H9 (cell line): ENCODE data around the gene MAML3. TPM values are rescaled to one million over a fixed set of nuclear protein-coding genes. Genes with fewer than 3 reads are reported as not detected.

ENCODE experiments used
- DNase-seq: peaks from one replicate; pipeline ENCODE4 v3.0.0-alpha.2; 2017
- H2AFZ ChIP-seq: one replicate; pipeline ENCODE4 v1.6.1; 2013; ENCODE audit warnings: mild to moderate bottlenecking, low read length, control low read depth, moderate library complexity
- H2AK5ac ChIP-seq: 2 replicates; pipeline ENCODE4 v1.6.1; 2013; ENCODE audit warnings: low read length, control low read depth, mixed read lengths; ENCODE audit not compliant: insufficient read length
- H2BK120ac ChIP-seq: one replicate; pipeline ENCODE4 v1.6.1; 2013; ENCODE audit warnings: low read depth, mild to moderate bottlenecking, low read length, control low read depth, inconsistent platforms; ENCODE audit not compliant: poor library complexity, severe bottlenecking
- H2BK12ac ChIP-seq: 2 replicates; pipeline ENCODE4 v1.6.1; 2013; ENCODE audit warnings: low read length, control low read depth, mixed read lengths, low read depth; ENCODE audit not compliant: insufficient read length
- H2BK15ac ChIP-seq: 2 replicates; pipeline ENCODE4 v1.6.1; 2013; ENCODE audit warnings: low read depth, low read length, control low read depth
- H2BK20ac ChIP-seq: one replicate; pipeline ENCODE4 v1.6.1; 2013; ENCODE audit warnings: low read depth, mild to moderate bottlenecking, low read length, control low read depth, inconsistent platforms; ENCODE audit not compliant: poor library complexity, severe bottlenecking
- H2BK5ac ChIP-seq: 2 replicates; pipeline ENCODE4 v1.6.1; 2013; ENCODE audit warnings: low read length, control low read depth, mixed read lengths; ENCODE audit not compliant: insufficient read length
- H3K14ac ChIP-seq: 2 replicates; pipeline ENCODE4 v1.6.1; 2013; ENCODE audit warnings: low read length, control low read depth; ENCODE audit not compliant: insufficient read depth
- H3K18ac ChIP-seq: 2 replicates; pipeline ENCODE4 v1.6.1; 2013; ENCODE audit warnings: low read depth, mild to moderate bottlenecking, mixed read lengths, low read length, control low read depth; ENCODE audit not compliant: insufficient read length
- H3K23ac ChIP-seq: 2 replicates; pipeline ENCODE4 v1.6.1; 2013; ENCODE audit warnings: low read length, control low read depth, mixed read lengths, low read depth; ENCODE audit not compliant: insufficient read length
- H3K23me2 ChIP-seq: 2 replicates; pipeline ENCODE4 v1.6.1; 2013; ENCODE audit warnings: low read depth, mild to moderate bottlenecking, mixed read lengths, low read length, control low read depth; ENCODE audit not compliant: insufficient read length, poor library complexity, severe bottlenecking
- H3K27ac ChIP-seq: 2 replicates; pipeline ENCODE4 v1.5.1; 2013; ENCODE audit warnings: low read length, control low read depth, mixed read lengths, low read depth; ENCODE audit not compliant: insufficient read length
- H3K27me3 ChIP-seq: 2 replicates; pipeline ENCODE4 v1.6.1; 2013; ENCODE audit warnings: low read length, control low read depth, inconsistent platforms; ENCODE audit not compliant: insufficient read depth
- H3K4ac ChIP-seq: 2 replicates; pipeline ENCODE4 v1.6.1; 2013; ENCODE audit warnings: low read depth, mild to moderate bottlenecking, control low read depth, inconsistent platforms, low read length, moderate library complexity
- H3K4me1 ChIP-seq: 2 replicates; pipeline ENCODE4 v1.6.1; 2013; ENCODE audit warnings: low read length, control low read depth, inconsistent platforms; ENCODE audit not compliant: insufficient read depth
- H3K4me2 ChIP-seq: 2 replicates; pipeline ENCODE4 v1.6.1; 2013; ENCODE audit warnings: low read length, control low read depth, mixed read lengths; ENCODE audit not compliant: insufficient read length, insufficient read depth
- H3K56ac ChIP-seq: 2 replicates; pipeline ENCODE4 v1.6.1; 2013; ENCODE audit warnings: low read depth, mild to moderate bottlenecking, mixed read lengths, low read length, control low read depth; ENCODE audit not compliant: insufficient read length
- H3K79me1 ChIP-seq: 2 replicates; pipeline ENCODE4 v1.6.1; 2013; ENCODE audit warnings: low read depth, mild to moderate bottlenecking, moderate library complexity, low read length, control low read depth, inconsistent platforms; ENCODE audit not compliant: insufficient read depth, poor library complexity, severe bottlenecking
- H3K79me2 ChIP-seq: 2 replicates; pipeline ENCODE4 v1.6.1; 2013; ENCODE audit warnings: low read length, control low read depth, inconsistent platforms; ENCODE audit not compliant: insufficient read depth
- H3K9ac ChIP-seq: 2 replicates; pipeline ENCODE4 v1.6.1; 2013; ENCODE audit warnings: low read length, control low read depth, mixed read lengths; ENCODE audit not compliant: insufficient read length; ENCODE audit errors: extremely low read depth
- H3K9me3 ChIP-seq: one replicate; pipeline ENCODE4 v1.6.1; 2013; ENCODE audit warnings: low read depth, low read length, inconsistent platforms; ENCODE audit not compliant: control insufficient read depth
- H3T11ph ChIP-seq: one replicate; pipeline ENCODE4 v1.6.1; 2013; ENCODE audit warnings: mild to moderate bottlenecking, low read length, control low read depth, inconsistent platforms
- H4K20me1 ChIP-seq: one replicate; pipeline ENCODE4 v1.6.1; 2013; ENCODE audit not compliant: control insufficient read depth, insufficient read length, insufficient read depth
- H4K5ac ChIP-seq: 2 replicates; pipeline ENCODE4 v1.6.1; 2013; ENCODE audit warnings: low read depth, mild to moderate bottlenecking, mixed read lengths, low read length, control low read depth; ENCODE audit not compliant: insufficient read length
- H4K8ac ChIP-seq: replicated peaks from 2 replicates; pipeline ENCODE4 v1.6.1; 2013; ENCODE audit warnings: low read length, control low read depth, mixed read lengths, low read depth; ENCODE audit not compliant: insufficient read length
- H4K91ac ChIP-seq: 2 replicates; pipeline ENCODE4 v1.6.1; 2013; ENCODE audit warnings: low read depth, mild to moderate bottlenecking, moderate library complexity, mixed read lengths, low read length, control low read depth; ENCODE audit not compliant: insufficient read length
- H3K27ac Mint-ChIP-seq, 3 experiments: 2 replicates in 2 of 3; 3 replicates in 1 of 3; pipeline ENCODE4 v1.8.0; 2020 to 2021; ENCODE audit warnings: mixed read lengths in 3 of 3, mild to moderate bottlenecking in 1 of 3, moderate library complexity in 1 of 3
- H3K27me3 Mint-ChIP-seq: 2 replicates; pipeline ENCODE4 v1.8.0; 2021; ENCODE audit warnings: low read depth, mild to moderate bottlenecking, moderate library complexity, mixed read lengths
- H3K36me3 Mint-ChIP-seq, 3 experiments: 2 replicates in 2 of 3; 3 replicates in 1 of 3; pipeline ENCODE4 v1.8.0; 2020 to 2021; ENCODE audit warnings: low read depth in 3 of 3, mixed read lengths in 3 of 3; ENCODE audit not compliant: insufficient read depth in 1 of 3
- H3K4me1 Mint-ChIP-seq, 2 experiments: 2 replicates each; pipeline ENCODE4 v1.8.0; 2020; ENCODE audit warnings: mixed read lengths in 2 of 2
- H3K4me3 Mint-ChIP-seq, 2 experiments: 2 replicates in 1 of 2; 3 replicates in 1 of 2; pipeline ENCODE4 v1.8.0; 2020 to 2021; ENCODE audit warnings: mild to moderate bottlenecking in 2 of 2, mixed read lengths in 2 of 2, moderate library complexity in 1 of 2
- H3K9me3 Mint-ChIP-seq, 2 experiments: 2 replicates in 1 of 2; 3 replicates in 1 of 2; pipeline ENCODE4 v1.8.0; 2020; ENCODE audit warnings: mild to moderate bottlenecking in 2 of 2, mixed read lengths in 2 of 2, moderate library complexity in 1 of 2
- WGBS: extraction: QIAGEN DNeasy Blood & Tissue Kit; methylation state at CpG from one replicate; pipeline ENCODE4 v1.1.7; 2013; ENCODE audit warnings: missing lambda C conversion rate, low lambda C conversion rate, mixed read lengths; ENCODE audit not compliant: insufficient read length; ENCODE audit errors: extremely low coverage; 5-methylcytosine and 5-hydroxymethylcytosine counted together
- total RNA-seq: library from RNA; stranded (reverse); gene quantifications from 2 replicates; pipeline ENCODE4 v1.2.1, GENCODE V29; 2021
- TF ChIP-seq, protein P1 (sequence below): fragments of 200-600 bp; sonication (generic); conservative IDR thresholded peaks from 3 replicates; pipeline ENCODE4 v1.8.0; 2021; ENCODE audit warnings: antibody characterized with exemption, mild to moderate bottlenecking

The MAML3 gene
- total RNA-seq, 1 experiment from 2014 or later: 3.9 TPM

DNA sequence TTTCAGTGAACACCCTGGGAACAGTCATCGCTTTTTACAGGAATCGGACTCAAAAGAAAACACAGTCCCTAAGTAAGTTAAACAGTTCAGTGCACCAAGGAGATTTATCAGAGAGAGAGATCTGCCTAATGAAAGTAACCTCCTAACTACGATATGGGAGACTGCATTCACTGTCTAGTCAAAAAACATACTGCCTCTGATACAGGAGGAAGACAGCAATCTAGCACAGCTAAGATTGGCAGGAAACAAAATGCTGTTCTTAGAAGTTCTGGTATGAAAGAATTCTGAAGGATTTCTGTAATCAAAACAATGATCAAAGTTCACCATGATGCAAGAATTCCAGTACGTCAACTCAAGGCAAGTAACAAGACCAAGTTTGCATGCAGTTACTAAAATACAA, 92.8 kb downstream of the MAML3 start:
- Histone ChIP-seq H2BK120ac (no peak overlapping the region), H3K9me3 (no peaks in the 10 kb centered on the region), H3K23me2 (no peaks in the 10 kb centered on the region), H3K4ac (no peak overlapping the region), H3K14ac (no peak overlapping the region), H2AK5ac (no peak overlapping the region), H3K18ac (no peak overlapping the region), H3T11ph (no peak overlapping the region), H2BK15ac (no peak overlapping the region), H2BK20ac (no peak overlapping the region), H2AFZ (no peak overlapping the region), H3K4me2 (no peak overlapping the region), H4K8ac (no peak overlapping the region), H3K27ac (no peak overlapping the region), H2BK12ac (no peak overlapping the region), H3K23ac (no peak overlapping the region), H3K9ac (no peak overlapping the region), H3K56ac (no peak overlapping the region), H4K20me1 (no peaks in the 10 kb centered on the region), H3K79me1 (no peaks in the 10 kb centered on the region), H3K4me1 (no peaks in the 10 kb centered on the region), H4K91ac (no peak overlapping the region), H4K5ac (no peak overlapping the region), H3K27me3 (no peaks in the 10 kb centered on the region), H2BK5ac (no peak overlapping the region), H3K79me2 (no peaks in the 10 kb centered on the region)
- no peaks in the 10 kb centered on the region for H3K27me3 Mint-ChIP-seq
- H3K27ac Mint-ChIP-seq: no peak overlapping the region
- no peak for DNase-seq
- WGBS: no CpG with 5 or more reads among the region's 4 CpGs
- TF ChIP-seq, protein P1, sequence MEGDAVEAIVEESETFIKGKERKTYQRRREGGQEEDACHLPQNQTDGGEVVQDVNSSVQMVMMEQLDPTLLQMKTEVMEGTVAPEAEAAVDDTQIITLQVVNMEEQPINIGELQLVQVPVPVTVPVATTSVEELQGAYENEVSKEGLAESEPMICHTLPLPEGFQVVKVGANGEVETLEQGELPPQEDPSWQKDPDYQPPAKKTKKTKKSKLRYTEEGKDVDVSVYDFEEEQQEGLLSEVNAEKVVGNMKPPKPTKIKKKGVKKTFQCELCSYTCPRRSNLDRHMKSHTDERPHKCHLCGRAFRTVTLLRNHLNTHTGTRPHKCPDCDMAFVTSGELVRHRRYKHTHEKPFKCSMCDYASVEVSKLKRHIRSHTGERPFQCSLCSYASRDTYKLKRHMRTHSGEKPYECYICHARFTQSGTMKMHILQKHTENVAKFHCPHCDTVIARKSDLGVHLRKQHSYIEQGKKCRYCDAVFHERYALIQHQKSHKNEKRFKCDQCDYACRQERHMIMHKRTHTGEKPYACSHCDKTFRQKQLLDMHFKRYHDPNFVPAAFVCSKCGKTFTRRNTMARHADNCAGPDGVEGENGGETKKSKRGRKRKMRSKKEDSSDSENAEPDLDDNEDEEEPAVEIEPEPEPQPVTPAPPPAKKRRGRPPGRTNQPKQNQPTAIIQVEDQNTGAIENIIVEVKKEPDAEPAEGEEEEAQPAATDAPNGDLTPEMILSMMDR: no peak
- H3K9me3 Mint-ChIP-seq: no peaks in the 10 kb centered on the region
- no peak overlapping the region for H3K4me3 Mint-ChIP-seq
- no peaks in the 10 kb centered on the region for H3K36me3 Mint-ChIP-seq
- H3K4me1 Mint-ChIP-seq: peaks cover 6 to 8% of the 10 kb centered on the region in 2 experiments; a peak in 3 of 4 replicates
